T47D (cell line): ENCODE data around the gene SLC6A9.

Experiments
- DNase-seq, 2 experiments: peaks; one replicate each; pipeline versions ENCODE4 v3.0.0 to v3.0.0-alpha.2; 2011 to 2012; ENCODE audit warnings: low read depth in 1 of 2, low spot score in 1 of 2
- JUND ChIP-seq: IDR thresholded peaks from 2 replicates; pipeline ENCODE4 v1.6.1; 2012; ENCODE audit warnings: low read depth
- in situ Hi-C: cut with HindIII; loops from 2 replicates; pipeline ENCODE4 v1.10.0; 2016; ENCODE audit warnings: low sequenced_read_pairs, low pct_unique_long_range_greater_than_20kb

The SLC6A9 gene

DNA sequence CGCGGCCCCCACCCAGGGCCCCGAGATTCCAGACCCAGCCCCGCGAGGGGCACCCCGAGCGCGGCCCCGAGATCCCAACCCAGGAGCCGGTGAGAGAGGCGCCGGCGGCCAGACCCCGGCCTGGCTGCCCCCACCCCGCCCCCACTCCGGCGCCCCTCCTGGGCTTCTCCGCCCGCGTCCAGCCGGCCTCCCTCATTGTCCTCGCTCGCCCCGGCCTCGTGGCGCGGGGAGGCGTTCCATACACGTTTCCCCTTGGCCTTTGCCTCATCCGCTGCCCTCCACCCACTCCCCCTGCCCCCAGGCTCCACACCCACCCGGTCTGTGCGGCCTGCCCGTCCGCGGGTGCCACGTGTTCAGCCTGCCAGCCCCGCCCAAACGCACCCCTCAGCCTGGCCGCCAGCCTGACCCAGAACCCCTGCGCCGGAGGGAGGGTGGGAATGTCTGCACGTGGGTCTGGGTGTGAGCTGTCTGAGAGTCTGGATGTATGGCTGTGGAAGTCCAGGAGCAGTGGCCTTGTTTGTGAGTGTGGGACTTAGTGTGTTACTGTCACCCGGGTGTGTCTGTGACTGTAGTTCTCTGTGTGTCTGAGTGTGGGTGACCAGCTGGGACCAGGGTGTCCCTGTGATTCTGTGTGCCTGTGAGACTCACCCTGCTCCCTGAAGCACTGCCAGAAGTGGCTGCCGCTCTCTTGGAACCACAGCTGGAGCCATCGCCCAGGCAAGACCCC is 51.6 kb downstream of the SLC6A9 start:
- in situ Hi-C loops = no loop called here
- no peak for TF ChIP-seq JUND
- peak in 1 of 2 experiments; percentile 33 for DNase-seq

DNA sequence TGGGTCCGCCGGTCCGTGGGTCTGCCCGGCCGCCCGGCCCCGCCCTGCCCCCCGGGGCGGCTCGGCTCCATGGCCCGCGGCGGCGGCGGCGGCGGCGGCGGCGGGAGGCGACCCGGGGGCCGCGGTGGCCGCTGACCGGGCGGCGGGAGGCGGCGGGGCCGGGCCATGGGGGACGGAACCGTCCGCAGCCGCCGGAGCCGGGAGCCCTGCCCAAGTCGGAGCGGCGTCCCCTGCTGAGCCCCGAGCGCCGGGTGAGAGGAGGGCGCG is 52.1 kb downstream of the SLC6A9 start:
- DNase-seq = no peak
- no peak for TF ChIP-seq JUND
- in situ Hi-C loops = no loop called here

DNA sequence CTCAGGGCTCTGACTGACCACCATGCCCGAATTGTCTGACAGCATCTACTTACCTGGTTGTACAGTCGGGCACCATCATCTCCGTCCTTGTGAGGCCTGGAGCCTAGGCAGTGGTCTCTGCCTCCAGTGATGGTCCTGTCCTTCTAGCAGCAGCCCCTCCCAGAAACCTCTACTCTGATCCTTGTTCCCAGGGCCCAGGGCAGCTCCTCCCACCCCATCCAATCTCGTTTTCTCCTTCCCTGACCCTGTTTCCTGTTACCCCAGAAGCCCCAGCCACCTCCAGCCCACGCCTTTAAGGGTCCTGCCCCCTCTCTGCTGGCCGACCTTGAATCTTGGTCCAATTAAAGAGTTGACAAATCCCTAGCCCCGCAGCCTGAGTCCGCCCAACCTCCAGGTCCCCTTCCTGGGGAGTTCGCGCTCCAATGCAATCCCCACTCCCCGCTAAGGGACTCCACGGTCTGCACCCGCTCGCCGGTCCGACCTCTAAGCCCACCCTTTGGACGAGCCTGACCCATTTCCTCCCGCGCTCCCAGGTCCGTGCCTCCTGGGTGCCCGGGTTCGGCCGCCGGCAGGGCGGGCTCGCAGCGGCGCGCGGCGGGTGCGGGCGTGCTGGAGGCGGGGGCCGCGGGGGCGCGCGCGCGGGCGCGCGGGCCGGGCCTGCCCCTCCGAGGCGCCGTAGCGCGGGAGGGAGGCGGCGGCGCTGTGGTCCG is 52.6 kb downstream of the SLC6A9 start, which contains the start of gene B4GALT2:
TSS of gene B4GALT2 (plus strand) at position 660 of the 710 bp plus-strand sequence. CDS start 1,951 bp downstream, outside the sequence.
- in situ Hi-C loops = no loop called here
- peak; percentile 47 to 74 for DNase-seq
- no peak for TF ChIP-seq JUND

DNA sequence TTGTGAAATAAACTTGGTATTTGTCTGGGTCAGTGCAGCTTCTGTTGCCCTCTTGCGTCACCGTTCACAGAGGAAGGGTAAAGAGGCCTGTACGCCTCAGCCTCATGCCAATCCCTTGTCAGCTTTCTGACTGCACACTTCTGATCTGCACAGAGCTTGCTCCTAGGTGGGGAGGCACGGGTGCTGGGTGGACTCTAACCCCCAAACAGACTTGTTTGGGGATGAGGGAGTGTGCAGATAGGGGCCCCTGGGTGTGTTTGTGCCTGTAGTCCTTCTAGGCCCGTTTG is 53.1 kb downstream of the SLC6A9 start:
- DNase-seq = no peak
- no peak for TF ChIP-seq JUND
- in situ Hi-C loops = no loop called here

DNA sequence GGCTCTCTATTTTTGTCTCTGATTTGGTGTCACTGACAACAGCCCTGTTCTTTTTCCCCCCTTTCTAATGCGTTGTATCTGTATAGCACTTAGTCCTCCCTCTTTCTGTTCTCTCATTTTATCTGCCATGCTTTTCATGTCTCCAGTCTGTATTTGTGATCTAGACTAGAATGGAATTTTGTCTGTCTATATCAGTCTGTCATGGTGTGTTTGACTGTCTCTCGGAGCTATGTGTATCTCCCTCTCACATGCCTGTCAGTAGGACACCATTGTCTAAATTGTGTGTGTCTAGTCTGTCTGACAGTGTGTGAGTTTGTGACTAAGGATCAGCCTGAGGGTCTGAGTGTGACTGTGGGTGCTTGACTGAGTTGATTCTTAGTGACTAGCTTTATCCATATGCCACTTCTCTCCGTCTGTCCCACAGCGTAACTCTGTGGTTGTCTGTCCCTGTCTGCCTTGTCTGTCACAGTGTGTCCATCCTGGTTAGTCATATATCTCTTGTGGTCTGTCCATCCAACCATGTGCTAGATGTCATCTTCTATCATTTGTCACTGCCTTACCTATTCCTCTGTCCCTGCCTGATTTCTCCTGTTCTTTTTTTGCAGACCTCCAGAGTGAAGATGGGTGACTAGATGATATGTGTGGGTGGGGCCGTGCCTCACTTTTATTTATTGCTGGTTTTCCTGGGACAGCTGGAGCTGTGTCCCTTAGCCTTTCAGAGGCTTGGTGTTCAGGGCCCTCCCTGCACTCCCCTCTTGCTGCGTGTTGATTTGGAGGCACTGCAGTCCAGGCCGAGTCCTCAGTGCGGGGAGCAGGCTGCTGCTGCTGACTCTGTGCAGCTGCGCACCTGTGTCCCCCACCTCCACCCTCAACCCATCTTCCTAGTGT is 53.6 kb downstream of the SLC6A9 start:
- in situ Hi-C loops = no loop called here
- no peak for DNase-seq
- TF ChIP-seq JUND = no peak

DNA sequence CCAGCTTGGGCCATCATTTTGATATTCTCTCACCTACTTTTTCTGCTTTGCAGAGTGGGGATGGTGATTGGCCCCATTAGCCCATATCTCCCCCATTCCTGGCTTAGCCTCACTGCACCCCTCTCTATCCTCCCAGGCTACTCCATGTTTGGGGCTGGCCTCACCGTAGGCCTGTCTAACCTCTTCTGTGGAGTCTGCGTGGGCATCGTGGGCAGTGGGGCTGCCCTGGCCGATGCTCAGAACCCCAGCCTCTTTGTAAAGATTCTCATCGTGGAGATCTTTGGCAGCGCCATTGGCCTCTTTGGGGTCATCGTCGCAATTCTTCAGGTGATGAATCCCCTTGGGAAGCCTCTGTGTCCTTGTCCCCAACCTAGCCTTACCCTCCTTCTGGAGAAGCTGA is 54.4 kb downstream of the SLC6A9 start:
- DNase-seq = no peak
- in situ Hi-C loops = no loop called here

DNA sequence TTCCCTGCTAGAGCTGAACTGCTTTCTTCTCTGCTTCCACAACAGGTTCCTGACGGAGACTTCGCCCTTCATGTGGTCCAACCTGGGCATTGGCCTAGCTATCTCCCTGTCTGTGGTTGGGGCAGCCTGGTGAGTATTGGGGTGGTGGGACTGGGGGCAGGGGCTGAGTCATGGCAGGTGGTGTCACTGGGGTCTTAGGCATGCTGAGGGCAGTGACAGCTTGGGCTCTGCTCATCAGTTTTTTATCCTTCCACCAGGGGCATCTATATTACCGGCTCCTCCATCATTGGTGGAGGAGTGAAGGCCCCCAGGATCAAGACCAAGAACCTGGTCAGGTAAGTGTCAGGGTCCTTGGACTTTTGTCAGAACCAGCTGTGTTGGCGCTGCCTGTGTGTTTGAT is 55.2 kb downstream of the SLC6A9 start:
- in situ Hi-C loops = no loop called here
- TF ChIP-seq JUND = no peak
- DNase-seq = no peak

More for the DNA sequence above, 54.4 kb downstream of the SLC6A9 start:
- TF ChIP-seq JUND = no peak

DNA sequence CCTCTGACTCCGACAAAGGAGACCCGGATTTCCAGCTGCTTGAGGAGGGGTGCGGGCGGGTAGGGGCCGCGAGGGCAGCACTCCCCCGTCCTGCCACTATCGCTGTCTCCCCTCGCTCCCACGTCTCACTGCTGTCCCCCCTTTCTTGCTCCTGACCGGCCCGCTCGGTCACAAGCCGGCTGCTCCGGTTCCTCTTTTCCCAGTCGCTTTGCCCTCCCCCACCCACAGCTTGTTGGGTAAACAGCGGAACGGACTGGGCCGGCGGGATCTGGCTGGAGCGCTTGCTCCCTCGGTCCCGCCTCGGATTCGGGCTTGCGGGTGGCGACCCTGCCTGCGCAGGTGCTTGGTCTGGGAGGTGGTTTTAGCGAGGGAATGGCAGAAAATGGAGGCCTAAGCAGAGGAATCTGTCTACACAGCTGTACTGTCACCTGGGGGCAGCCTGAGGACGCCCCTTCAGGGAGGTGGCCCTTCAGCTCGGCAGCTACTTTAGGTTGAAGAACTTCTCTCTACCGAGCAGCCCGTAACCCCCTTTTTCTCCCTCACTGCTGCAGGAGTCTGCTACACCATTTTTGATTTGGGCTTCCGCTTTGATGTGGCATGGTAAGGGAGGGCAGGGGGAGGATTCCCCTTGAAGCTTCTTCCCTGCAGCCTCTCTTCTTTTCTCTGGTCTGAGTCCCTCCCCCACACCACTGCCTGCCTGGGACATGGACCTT is 55.9 kb downstream of the SLC6A9 start:
- TF ChIP-seq JUND = no peak
- in situ Hi-C loops = no loop called here
- DNase-seq = peak; percentile 70 to 71

DNA sequence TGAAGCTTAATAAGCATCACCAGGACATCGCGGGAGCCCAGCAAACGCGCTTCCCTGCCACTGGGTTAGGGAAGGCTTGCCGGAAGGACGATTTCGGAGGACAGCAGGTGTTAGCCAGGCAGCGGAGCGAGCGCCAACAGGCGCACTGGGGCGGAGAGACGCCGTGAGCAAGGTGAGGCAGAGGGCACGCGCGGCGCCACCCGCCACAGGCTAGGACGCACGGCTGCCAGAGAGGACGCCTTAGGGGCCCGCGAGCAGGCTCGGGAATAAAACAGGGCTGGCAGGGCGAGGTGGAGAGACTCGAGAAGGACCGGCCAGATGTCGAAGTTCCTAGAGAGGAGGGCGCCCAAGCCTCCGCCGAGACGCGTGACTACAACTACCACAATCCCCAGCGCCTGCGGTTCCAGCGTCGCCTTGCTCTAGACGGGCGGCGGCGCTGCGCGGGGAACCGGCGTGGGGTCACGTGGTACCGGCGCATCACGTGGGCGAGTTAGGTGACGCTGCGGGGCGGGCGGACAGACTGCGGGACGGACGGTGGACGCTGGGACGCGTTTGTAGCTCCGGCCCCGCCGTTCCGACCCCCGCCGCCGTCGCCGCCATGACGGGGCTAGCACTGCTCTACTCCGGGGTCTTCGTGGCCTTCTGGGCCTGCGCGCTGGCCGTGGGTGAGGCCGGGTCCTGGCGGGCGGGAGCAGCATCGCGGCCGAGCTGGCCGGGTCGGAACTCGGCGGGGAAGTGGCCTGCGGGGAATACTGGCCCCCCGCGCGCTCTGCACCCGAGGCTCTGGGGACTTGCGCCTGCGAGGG is 56.6 kb downstream of the SLC6A9 start, which contains the start of gene ATP6V0B:
TSS of gene ATP6V0B (plus strand) at position 518 of the 806 bp plus-strand sequence. CDS start at position 599, 81 bp downstream.
- TF ChIP-seq JUND = no peak
- in situ Hi-C loops = no loop called here
- DNase-seq = peak; percentile 88 to 94

DNA sequence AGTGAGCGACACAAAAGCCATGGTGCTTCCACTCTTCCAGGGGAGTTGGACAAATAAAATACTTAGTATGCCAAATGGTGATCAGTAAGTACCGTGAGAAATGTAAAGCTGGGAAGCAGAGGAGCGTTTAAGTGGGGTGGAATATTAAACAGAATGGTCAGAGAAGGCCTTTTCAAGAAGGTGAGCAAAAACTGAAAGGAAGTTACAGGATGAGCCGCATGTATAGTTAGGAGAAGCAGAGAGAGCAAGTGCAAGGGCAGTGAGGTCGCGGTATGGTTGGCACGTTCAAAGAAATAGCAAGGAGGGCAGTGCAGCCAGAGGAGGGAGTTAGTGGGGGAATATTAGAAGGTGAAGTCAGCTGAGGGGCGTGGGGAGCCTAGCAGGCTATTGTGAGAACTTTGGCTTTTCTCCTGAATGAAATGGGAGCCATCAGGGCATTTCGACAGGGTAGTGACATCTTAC is 57.2 kb downstream of the SLC6A9 start:
- in situ Hi-C loops = no loop called here
- no peak for TF ChIP-seq JUND
- DNase-seq = no peak

DNA sequence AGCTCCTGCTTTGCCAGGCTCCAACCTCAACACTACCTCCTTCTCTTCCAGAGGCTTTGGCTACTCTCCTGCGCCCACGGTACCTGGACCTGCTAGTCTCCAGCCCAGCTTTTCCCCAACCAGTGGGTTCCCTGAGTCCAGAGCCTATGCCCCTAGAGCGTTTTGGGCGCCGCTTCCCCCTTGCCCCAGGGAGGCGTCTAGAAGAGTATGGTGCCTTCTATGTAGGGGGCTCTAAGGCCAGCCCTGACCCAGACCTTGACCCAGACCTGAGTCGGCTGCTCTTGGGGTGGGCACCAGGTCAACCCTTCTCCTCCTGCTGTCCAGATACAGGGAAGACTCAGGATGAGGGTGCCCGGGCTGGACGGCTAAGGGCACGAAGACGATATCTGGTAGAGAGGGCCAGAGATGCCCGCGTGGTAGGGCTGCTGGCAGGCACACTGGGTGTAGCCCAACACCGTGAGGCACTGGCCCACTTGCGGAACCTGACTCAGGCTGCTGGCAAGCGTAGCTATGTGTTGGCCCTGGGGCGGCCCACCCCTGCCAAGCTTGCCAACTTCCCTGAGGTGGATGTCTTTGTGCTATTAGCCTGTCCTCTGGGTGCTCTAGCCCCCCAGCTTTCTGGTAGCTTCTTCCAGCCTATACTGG is 59.8 kb downstream of the SLC6A9 start:
- no peak for TF ChIP-seq JUND

DNA sequence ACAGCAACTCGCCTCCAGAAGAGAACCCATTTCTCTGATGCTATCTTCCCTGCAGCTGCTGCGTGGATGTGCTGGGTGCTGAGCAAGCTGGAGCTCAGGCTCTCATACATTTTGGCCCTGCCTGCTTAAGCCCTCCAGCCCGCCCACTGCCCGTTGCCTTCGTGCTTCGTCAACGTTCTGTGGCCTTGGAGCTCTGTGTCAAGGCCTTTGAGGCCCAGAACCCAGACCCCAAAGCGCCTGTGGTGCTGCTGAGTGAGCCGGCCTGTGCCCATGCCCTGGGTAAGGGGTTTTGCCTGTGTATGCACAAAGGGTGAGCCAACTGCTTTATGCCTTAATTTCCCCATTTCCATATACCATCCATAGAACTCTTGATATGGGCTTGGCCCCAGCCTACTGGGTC is 60.4 kb downstream of the SLC6A9 start:
- in situ Hi-C loops = no loop called here
- DNase-seq = no peak
- TF ChIP-seq JUND = no peak

More for the DNA sequence above, 59.8 kb downstream of the SLC6A9 start:
- in situ Hi-C loops = no loop called here
- DNase-seq = no peak
